Measurements from ENCODE around the gene NOX5.
"Not testable (repeated sequence)": the region's sequence is repeated elsewhere in the genome, so short reads cannot be mapped to it uniquely, and the experiment has no call there.

Gene NOX5

GRCh38 chr15:69066007-69066995 is 51.8 kb downstream of the NOX5 start:
- H3K4me3 ChIP-seq (ENCODE audit: low read depth, low read length) = no peak overlapping the region
- TF ChIP-seq, protein P1, sequence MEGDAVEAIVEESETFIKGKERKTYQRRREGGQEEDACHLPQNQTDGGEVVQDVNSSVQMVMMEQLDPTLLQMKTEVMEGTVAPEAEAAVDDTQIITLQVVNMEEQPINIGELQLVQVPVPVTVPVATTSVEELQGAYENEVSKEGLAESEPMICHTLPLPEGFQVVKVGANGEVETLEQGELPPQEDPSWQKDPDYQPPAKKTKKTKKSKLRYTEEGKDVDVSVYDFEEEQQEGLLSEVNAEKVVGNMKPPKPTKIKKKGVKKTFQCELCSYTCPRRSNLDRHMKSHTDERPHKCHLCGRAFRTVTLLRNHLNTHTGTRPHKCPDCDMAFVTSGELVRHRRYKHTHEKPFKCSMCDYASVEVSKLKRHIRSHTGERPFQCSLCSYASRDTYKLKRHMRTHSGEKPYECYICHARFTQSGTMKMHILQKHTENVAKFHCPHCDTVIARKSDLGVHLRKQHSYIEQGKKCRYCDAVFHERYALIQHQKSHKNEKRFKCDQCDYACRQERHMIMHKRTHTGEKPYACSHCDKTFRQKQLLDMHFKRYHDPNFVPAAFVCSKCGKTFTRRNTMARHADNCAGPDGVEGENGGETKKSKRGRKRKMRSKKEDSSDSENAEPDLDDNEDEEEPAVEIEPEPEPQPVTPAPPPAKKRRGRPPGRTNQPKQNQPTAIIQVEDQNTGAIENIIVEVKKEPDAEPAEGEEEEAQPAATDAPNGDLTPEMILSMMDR (IDR thresholded peaks at IDR 0.05; ENCODE audit: low read depth, low read length) = no peak

GRCh38 chr15:69067296-69067695 is 52.8 kb downstream of the NOX5 start:
- no peak overlapping the region for H3K4me3 ChIP-seq (ENCODE audit: low read depth, low read length)
- TF ChIP-seq, protein P1 (IDR thresholded peaks at IDR 0.05; ENCODE audit: low read depth, low read length) = no peak

- TF ChIP-seq, protein P1 (IDR thresholded peaks at IDR 0.05; ENCODE audit: low read depth, low read length) = no peak
- no peak overlapping the region for H3K4me3 ChIP-seq (ENCODE audit: low read depth, low read length)
These were observed 53.7 kb downstream of the NOX5 start for GRCh38 chr15:69068157-69068556.

GRCh38 chr15:69069290-69069689 is 54.8 kb downstream of the NOX5 start:
- H3K4me3 ChIP-seq (ENCODE audit: low read depth, low read length) = not testable (repeated sequence)

DNA sequence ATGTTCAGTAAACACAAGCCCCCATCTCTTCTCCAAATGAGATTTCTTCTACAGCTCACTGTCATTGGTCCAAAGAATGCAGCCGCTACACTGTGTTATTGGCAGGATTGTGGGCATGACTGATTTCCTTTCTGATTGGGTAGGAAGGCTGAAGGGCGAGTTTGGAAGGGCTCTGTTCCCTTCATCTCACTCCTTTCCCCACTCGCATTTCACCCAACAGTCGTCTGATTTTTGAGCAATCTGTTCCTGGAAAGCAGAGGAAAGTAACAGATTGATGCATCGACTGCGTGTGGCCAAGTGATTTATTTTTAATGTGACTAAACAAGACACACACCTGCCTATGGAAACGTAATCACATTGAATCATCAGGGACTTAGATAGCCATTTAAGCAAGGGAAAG is 55.5 kb downstream of the NOX5 start:
- no peak overlapping the region for H3K4me3 ChIP-seq (ENCODE audit: low read depth, low read length)
- TF ChIP-seq, protein P1 (IDR thresholded peaks at IDR 0.05; ENCODE audit: low read depth, low read length) = no peak

DNA sequence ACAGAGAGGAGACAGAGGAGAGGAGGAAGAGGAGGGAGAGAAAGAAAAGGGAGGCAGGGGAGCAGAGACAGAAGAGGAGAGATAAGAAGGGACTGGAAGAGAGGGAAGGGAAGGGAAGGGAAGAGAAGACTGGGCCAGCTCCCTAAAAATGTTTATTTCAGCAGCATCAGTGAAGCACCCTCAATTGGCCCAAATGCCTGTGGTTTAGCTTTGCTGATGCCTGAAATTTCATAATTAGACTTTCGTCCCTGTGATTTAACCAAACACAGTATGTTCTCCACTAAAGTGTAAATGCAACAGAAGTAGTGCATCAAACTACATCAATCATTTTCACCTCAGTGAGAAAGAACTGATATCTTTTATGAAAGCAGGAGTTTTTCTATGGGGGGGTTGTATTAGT is 55.9 kb downstream of the NOX5 start:
- TF ChIP-seq, protein P1 (IDR thresholded peaks at IDR 0.05; ENCODE audit: low read depth, low read length) = no peak

DNA sequence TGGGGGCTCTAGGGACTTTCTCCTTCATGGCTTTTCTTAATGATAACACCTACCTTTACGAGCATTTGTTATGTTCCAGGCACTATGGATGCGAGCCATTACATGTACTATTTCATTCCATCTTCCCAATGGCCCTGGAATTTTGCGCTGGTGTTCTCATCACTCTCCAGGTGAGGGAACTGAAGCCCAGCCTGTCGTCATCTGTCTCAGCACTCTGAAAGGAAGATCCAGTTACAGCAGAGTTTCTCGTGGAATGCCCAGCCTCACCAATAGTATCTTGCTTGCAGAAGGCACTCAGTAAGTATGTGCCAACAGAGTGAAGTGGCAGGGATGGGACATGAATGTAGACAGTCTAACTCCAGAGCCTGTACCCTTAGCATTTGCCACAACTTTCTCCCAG is 56.8 kb downstream of the NOX5 start:
- H3K4me3 ChIP-seq (ENCODE audit: low read depth, low read length) = no peak overlapping the region
- TF ChIP-seq, protein P1 (IDR thresholded peaks at IDR 0.05; ENCODE audit: low read depth, low read length) = no peak

More for the DNA sequence above, 55.9 kb downstream of the NOX5 start:
- H3K4me3 ChIP-seq (ENCODE audit: low read depth, low read length) = no peak overlapping the region

Data from WI38 (cell line).